Measurements from ENCODE around the gene PAIP2.
A peak's percentile ranks its signal among the peaks of the same experiment; 100 is the strongest.

PAIP2 gene

DNA sequence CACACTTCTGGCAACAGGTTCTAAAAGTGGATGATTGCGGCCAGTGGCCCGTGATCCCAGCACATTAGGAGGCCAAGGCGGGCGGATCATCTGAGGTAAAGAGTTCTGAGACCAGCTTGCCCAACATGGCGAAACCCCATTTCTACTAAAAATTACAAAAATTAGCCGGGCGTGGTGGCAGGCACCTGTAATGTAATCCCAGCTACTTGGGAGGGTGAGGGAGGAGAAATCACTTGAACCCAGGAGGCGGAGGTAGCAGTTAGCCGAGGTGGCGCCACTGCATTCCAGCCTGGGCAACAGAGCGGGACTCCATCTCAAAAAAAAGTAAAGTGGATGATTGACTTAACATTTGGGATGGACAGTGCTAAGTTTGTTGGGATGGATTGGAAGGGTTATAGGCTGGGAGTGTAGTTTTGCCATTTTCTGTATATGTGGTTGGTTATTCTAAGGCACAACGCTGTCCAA lies 44.8 kb upstream of the PAIP2 start:
- no peak overlapping the region for H3K4me3 ChIP-seq (ENCODE audit: low read length)
- TF ChIP-seq, protein P1, sequence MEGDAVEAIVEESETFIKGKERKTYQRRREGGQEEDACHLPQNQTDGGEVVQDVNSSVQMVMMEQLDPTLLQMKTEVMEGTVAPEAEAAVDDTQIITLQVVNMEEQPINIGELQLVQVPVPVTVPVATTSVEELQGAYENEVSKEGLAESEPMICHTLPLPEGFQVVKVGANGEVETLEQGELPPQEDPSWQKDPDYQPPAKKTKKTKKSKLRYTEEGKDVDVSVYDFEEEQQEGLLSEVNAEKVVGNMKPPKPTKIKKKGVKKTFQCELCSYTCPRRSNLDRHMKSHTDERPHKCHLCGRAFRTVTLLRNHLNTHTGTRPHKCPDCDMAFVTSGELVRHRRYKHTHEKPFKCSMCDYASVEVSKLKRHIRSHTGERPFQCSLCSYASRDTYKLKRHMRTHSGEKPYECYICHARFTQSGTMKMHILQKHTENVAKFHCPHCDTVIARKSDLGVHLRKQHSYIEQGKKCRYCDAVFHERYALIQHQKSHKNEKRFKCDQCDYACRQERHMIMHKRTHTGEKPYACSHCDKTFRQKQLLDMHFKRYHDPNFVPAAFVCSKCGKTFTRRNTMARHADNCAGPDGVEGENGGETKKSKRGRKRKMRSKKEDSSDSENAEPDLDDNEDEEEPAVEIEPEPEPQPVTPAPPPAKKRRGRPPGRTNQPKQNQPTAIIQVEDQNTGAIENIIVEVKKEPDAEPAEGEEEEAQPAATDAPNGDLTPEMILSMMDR (conservative IDR thresholded peaks at IDR 0.05; ENCODE audit: low read depth, low read length) = no peak
- DNase-seq (ENCODE audit: low read depth) = no peak

DNA sequence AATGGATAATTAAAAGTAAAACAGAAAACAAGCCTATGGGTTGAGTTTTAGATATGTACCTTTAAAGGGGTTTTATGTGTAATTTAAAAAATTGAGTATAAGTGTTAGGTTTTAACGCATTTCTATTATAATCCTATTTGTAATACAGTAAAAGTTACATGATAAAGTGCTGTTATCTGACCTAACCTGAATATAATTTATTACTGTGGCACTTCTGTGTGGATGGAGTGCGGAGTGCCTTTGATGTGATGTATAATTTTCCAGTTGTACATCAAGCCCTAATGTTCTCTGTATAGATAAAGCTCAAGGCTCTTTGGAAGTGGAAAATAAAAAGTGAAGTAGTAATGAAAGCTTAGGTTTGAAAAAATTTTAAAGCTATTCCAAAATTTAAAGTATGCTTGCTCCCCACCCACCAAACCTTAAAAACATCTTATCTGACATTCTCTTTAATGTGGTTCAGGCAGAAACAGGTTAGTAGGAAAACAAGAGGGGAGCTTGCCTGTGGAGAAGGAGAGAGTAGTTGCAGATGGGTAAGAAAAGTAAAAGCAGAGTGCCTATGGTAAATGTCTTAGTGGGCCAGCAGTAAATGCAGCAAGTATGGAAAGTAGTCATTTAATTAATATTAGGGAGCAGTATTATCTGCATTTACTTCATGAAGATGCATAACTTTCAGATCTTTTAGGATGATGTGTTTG lies 44.1 kb upstream of the PAIP2 start:
- no peak overlapping the region for H3K4me3 ChIP-seq (ENCODE audit: low read length)
- TF ChIP-seq, protein P1 (conservative IDR thresholded peaks at IDR 0.05; ENCODE audit: low read depth, low read length) = no peak

DNA sequence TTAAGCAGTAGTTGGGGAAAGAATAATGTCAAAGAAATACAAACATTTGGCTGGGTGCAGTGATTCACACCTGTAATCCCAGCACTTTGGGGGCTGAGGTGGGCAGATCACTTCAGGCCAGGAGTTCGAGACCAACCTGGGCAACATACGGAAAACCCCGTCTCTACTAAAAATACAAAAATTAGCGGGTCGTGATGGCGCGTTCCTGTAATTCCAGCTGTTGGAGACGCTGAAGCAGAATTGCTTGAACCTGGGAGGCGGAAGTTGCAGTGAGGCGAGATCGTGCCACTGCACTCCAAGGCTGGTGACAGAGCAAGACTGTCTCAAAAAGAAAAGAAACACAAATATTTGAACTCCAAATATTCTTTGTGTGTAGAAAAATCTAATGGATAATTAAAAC lies 43.4 kb upstream of the PAIP2 start:
- no peak for DNase-seq (ENCODE audit: low read depth)
- TF ChIP-seq, protein P1 (conservative IDR thresholded peaks at IDR 0.05; ENCODE audit: low read depth, low read length) = no peak
- H3K4me3 ChIP-seq (ENCODE audit: low read length) = no peak overlapping the region

More for the DNA sequence above, 44.1 kb upstream of the PAIP2 start:
- DNase-seq (ENCODE audit: low read depth) = no peak

DNA sequence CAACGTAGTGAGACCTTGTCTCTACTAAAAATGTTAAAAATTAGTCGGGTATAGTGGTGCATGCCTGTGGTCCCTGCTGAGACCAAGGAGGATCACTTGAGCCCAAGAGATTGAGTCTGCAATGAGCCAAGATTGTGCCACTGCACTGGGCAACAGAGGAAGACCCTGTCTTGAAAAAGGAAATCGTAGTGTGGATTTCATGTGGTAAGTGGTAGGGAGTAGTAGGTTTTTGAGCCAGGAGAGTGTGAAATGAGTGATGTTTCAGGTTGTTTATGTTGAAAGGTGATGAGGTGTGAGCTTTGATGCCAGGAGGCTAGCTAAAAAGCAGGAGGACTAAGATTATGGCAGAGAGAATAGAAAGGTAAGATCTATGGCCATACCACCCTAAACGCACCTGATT lies 42.2 kb upstream of the PAIP2 start:
- DNase-seq (ENCODE audit: low read depth) = no peak
- TF ChIP-seq, protein P1 (conservative IDR thresholded peaks at IDR 0.05; ENCODE audit: low read depth, low read length) = no peak

DNA sequence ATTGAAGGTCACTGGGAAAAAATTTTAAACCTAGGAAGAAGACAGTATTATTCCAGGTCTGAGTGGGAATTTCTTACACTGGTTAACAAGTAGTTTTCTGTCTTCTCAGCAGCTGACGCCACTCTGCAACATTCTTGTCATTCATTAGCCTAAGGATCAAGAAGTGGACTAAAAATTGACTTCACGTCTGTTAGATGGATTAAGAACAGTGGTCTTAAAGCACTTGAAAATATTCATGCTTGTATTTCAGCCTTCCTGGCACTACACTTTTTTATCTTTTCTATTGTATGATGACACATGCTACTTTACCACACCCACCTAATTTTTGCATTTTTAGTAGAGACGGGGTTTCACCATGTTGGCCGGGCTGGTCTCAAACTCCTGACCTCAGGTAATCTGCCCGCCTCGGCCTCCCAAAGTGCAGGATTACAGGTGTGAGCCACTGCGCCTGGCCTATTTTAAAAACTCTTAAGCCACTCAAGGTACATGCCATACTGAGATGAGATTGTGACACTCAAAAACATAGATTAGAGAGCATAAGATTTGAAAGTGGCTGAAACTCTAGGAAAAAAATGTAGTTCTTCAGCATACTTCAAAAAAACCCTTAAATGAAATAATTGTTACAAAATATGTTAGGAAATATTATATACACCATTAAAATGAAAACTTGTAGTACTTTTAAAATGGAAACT lies 39.7 kb upstream of the PAIP2 start:
- TF ChIP-seq, protein P1 (conservative IDR thresholded peaks at IDR 0.05; ENCODE audit: low read depth, low read length) = no peak
- DNase-seq (ENCODE audit: low read depth) = peak; percentile 76
- no peak overlapping the region for H3K4me3 ChIP-seq (ENCODE audit: low read length)

More for the DNA sequence above, 42.2 kb upstream of the PAIP2 start:
- H3K4me3 ChIP-seq (ENCODE audit: low read length) = no peak overlapping the region

DNA sequence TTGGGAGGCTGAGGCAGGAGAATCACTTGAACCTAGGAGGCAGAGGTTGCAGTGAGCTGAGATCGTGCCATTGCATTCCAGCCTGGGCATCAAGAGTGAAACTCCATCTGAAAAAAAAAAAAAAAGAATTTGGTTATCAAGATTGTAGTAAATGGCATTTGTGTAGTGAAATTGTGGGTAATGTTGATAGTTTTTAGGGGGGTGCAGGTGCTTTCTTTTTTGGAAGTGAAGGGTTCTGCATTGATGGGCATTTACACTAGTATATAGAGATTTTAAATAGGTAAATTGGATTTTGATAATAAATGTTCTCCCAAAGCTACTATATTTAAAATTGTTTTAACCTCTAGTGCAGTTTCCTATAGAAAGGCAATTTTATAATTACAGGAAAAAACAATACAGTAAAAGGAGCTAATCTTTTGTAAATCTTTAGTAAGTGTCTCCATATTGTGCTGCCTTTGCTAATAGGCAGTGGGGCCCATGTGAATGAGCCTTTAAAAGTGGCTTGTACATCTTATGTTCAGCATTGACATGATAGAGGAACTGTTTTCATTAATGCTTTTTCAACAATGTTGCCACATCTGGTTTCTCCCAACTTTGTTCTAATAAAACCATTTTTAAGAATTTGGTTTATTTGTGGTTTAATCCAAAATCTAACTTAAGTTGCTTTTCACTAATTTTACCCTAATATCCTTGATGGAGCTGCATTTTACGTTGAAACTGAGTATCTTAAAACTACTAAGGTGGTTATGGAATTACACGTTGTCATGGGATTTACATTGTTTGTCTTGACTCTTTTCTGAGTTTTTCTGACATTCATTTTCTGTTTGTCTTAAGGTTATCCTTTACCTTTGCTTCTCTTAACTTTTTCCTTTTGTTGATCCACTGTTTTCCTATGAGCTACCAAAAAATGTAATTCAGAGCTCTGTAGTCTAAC lies 37.0 kb upstream of the PAIP2 start:
- no peak overlapping the region for H3K4me3 ChIP-seq (ENCODE audit: low read length)
- no peak for DNase-seq (ENCODE audit: low read depth)
- TF ChIP-seq, protein P1 (conservative IDR thresholded peaks at IDR 0.05; ENCODE audit: low read depth, low read length) = no peak
